Smooth muscle cell (in vitro differentiated cells): Measurements from ENCODE around the gene ELOA2. TPM values are rescaled to one million over a fixed set of nuclear protein-coding genes. Genes with fewer than 3 reads are reported as not detected.

Experiments
- DNase-seq: peaks from one replicate; lab custom pipeline; 2025; ENCODE audit not compliant: unreplicated experiment; lab: John Stamatoyannopoulos, UW
- H2AFZ ChIP-seq: fragments of 200-600 bp; sonication (generic); 2 replicates; pipeline ENCODE4 v1.6.0; 2016; ENCODE audit warnings: antibody characterized with exemption, low read depth, mild to moderate bottlenecking
- H3F3A ChIP-seq: fragments of 200-600 bp; sonication (generic); 2 replicates; pipeline ENCODE4 v1.6.0; 2017; ENCODE audit warnings: antibody characterized with exemption, low read depth
- H3K27ac ChIP-seq: fragments of 200-600 bp; sonication (generic); 2 replicates; pipeline ENCODE4 v1.5.1; 2016; ENCODE audit warnings: low read depth, mild to moderate bottlenecking
- H3K27me3 ChIP-seq: fragments of 200-600 bp; sonication (generic); 2 replicates; pipeline ENCODE4 v1.6.1; 2016; ENCODE audit warnings: low read depth, mild to moderate bottlenecking
- H3K36me3 ChIP-seq: fragments of 200-600 bp; sonication (generic); 2 replicates; pipeline ENCODE4 v1.5.1; 2016; ENCODE audit warnings: low read depth
- H3K4me1 ChIP-seq: fragments of 200-600 bp; sonication (generic); 2 replicates; pipeline ENCODE4 v1.5.1; 2016; ENCODE audit warnings: low read depth
- H3K4me2 ChIP-seq: fragments of 200-600 bp; sonication (generic); 2 replicates; pipeline ENCODE4 v1.6.0; 2016; ENCODE audit warnings: mild to moderate bottlenecking
- H3K4me3 ChIP-seq: fragments of 200-600 bp; sonication (generic); 2 replicates; pipeline ENCODE4 v1.5.1; 2016; ENCODE audit warnings: mild to moderate bottlenecking
- H3K79me2 ChIP-seq: fragments of 200-600 bp; sonication (generic); 2 replicates; pipeline ENCODE4 v1.6.0; 2016; ENCODE audit warnings: low read depth, mild to moderate bottlenecking
- H3K9ac ChIP-seq: fragments of 200-600 bp; sonication (generic); 2 replicates; pipeline ENCODE4 v1.6.0; 2016; ENCODE audit warnings: low read depth
- H3K9me3 ChIP-seq: fragments of 200-600 bp; sonication (generic); replicated peaks from 2 replicates; pipeline ENCODE4 v1.5.1; 2016; ENCODE audit warnings: low read depth
- H4K20me1 ChIP-seq: fragments of 200-600 bp; sonication (generic); 2 replicates; pipeline ENCODE4 v1.6.0; 2016; ENCODE audit warnings: low read depth
- CTCF ChIP-seq: fragments of 200-600 bp; sonication (generic); IDR thresholded peaks from 2 replicates; pipeline ENCODE4 v1.5.1; 2017; ENCODE audit warnings: borderline replicate concordance, mild to moderate bottlenecking, antibody characterized with exemption; ENCODE audit not compliant: insufficient read depth, poor library complexity, severe bottlenecking
- WGBS: methylation state at CpG from one replicate; pipeline ENCODE4 v1.1.7; 2016; ENCODE audit warnings: low lambda C conversion rate; 5-methylcytosine and 5-hydroxymethylcytosine counted together
- polyA plus RNA-seq: library from polyadenylated mRNA; unstranded; fragments of >200 nt; fragmentation: Nextera tagmentation; extraction: Ambion mirVana; gene quantifications from 2 replicates; pipeline ENCODE4 v1.2.1, GENCODE V29; 2016
- total RNA-seq: library from RNA; depleted of rRNA; stranded (reverse); fragments of >200 nt; gene quantifications from 2 replicates; pipeline ENCODE4 v1.2.3, GENCODE V29; 2014

The ELOA2 gene
- total and polyA plus RNA-seq, 2 experiments from 2014 or later, result not detected

GRCh38 chr18:47077111-47077510 is 41.7 kb upstream of the ELOA2 start:
- H3K79me2 ChIP-seq, result no peaks in the 10 kb centered on the region
- H3K4me3 ChIP-seq, result no peak overlapping the region
- H3K9me3 ChIP-seq, result no peaks in the 10 kb centered on the region
- H3K27ac ChIP-seq, result no peak overlapping the region
- H3K36me3 ChIP-seq, result no peaks in the 10 kb centered on the region
- H3K27me3 ChIP-seq, result no peaks in the 10 kb centered on the region
- H2AFZ ChIP-seq, result no peak overlapping the region
- no peak for TF ChIP-seq CTCF
- DNase-seq, result no peak
- H3F3A ChIP-seq, result no peaks in the 10 kb centered on the region
- 85% methylated on average over 7 of the region's 7 CpGs for WGBS
- peaks cover 29% of the 10 kb centered on the region for H3K4me1 ChIP-seq
- no peak overlapping the region for H3K9ac ChIP-seq
- H4K20me1 ChIP-seq, result no peaks in the 10 kb centered on the region
- H3K4me2 ChIP-seq, result no peak overlapping the region

GRCh38 chr18:47075098-47075883 is 39.9 kb upstream of the ELOA2 start:
- H3K79me2 ChIP-seq, result no peaks in the 10 kb centered on the region
- peak overlapping the region; percentile 67 for H2AFZ ChIP-seq
- H3K4me2 ChIP-seq, result peak overlapping the region; percentile 74
- peaks cover 29% of the 10 kb centered on the region for H3K4me1 ChIP-seq
- DNase-seq, result no peak
- no peaks in the 10 kb centered on the region for H3K27me3 ChIP-seq
- TF ChIP-seq CTCF, result no peak
- WGBS, result 12% methylated on average over 13 of the region's 13 CpGs
- H3K9me3 ChIP-seq, result no peaks in the 10 kb centered on the region
- H3K4me3 ChIP-seq, result no peak overlapping the region
- no peak overlapping the region for H3K9ac ChIP-seq
- peak overlapping the region; percentile 66 for H3K27ac ChIP-seq
- H3F3A ChIP-seq, result no peaks in the 10 kb centered on the region
- no peaks in the 10 kb centered on the region for H4K20me1 ChIP-seq
- H3K36me3 ChIP-seq, result no peaks in the 10 kb centered on the region

- H3K27me3 ChIP-seq, result no peaks in the 10 kb centered on the region
- H3F3A ChIP-seq, result no peaks in the 10 kb centered on the region
- H4K20me1 ChIP-seq, result no peaks in the 10 kb centered on the region
- H3K4me2 ChIP-seq, result no peak overlapping the region
- no peaks in the 10 kb centered on the region for H3K79me2 ChIP-seq
- no peak for TF ChIP-seq CTCF
- DNase-seq, result no peak
- H3K4me1 ChIP-seq, result no peaks in the 10 kb centered on the region
- no peak overlapping the region for H3K4me3 ChIP-seq
- H2AFZ ChIP-seq, result no peak overlapping the region
- H3K9ac ChIP-seq, result no peak overlapping the region
- H3K9me3 ChIP-seq, result no peaks in the 10 kb centered on the region
- 65% methylated on average over 3 of the region's 3 CpGs for WGBS
- H3K27ac ChIP-seq, result no peak overlapping the region
- H3K36me3 ChIP-seq, result no peaks in the 10 kb centered on the region
Measured at GRCh38 chr18:47067648-47068047, 32.2 kb upstream of the ELOA2 start.

GRCh38 chr18:47063096-47063495 is 27.7 kb upstream of the ELOA2 start:
- no peak for TF ChIP-seq CTCF
- WGBS, result 95% methylated on average over 8 of the region's 8 CpGs
- no peak for DNase-seq
- H3K9me3 ChIP-seq, result no peaks in the 10 kb centered on the region
- H3K79me2 ChIP-seq, result no peaks in the 10 kb centered on the region
- H3K4me1 ChIP-seq, result no peaks in the 10 kb centered on the region
- H4K20me1 ChIP-seq, result no peaks in the 10 kb centered on the region
- no peak overlapping the region for H3K9ac ChIP-seq
- no peak overlapping the region for H3K4me2 ChIP-seq
- H3K4me3 ChIP-seq, result no peak overlapping the region
- no peaks in the 10 kb centered on the region for H3K27me3 ChIP-seq
- H2AFZ ChIP-seq, result no peak overlapping the region
- no peaks in the 10 kb centered on the region for H3F3A ChIP-seq
- H3K36me3 ChIP-seq, result no peaks in the 10 kb centered on the region
- H3K27ac ChIP-seq, result no peak overlapping the region
